Measurements from ENCODE around the gene OPCML. TPM values are rescaled to one million over a fixed set of nuclear protein-coding genes. Genes with fewer than 3 reads are reported as not detected.

The OPCML gene
- total RNA-seq, 1 experiment from 2014 or later, result not detected

GRCh38 chr11:132981131-132981956 lies 551.0 kb downstream of the OPCML start:
- Histone ChIP-seq H3K4me2 (ENCODE audit: low read length) (no peak overlapping the region), H3K79me2 (ENCODE audit: low read length) (no peaks in the 10 kb centered on the region), H3K9me3 (ENCODE audit: low read length) (peaks cover 24% of the 10 kb centered on the region; the same call in 1 of the 2 replicates), H3F3A (ENCODE audit: low read length, unreplicated experiment) (no peaks in the 10 kb centered on the region), H3K27ac (ENCODE audit: low read length) (no peak overlapping the region), H3K27me3 (ENCODE audit: low read length) (no peaks in the 10 kb centered on the region), H2AFZ (ENCODE audit: low read length) (no peak overlapping the region), H3K9me2 (replicated peaks; ENCODE audit: low read length) (no peaks in the 10 kb centered on the region), H3K4me3 (ENCODE audit: low read length) (no peak overlapping the region), H3K4me1 (ENCODE audit: insufficient read depth, low read length) (no peaks in the 10 kb centered on the region), H3K36me3 (ENCODE audit: low read depth, low read length) (no peaks in the 10 kb centered on the region), H3K9ac (ENCODE audit: low read length) (no peak overlapping the region), H4K20me1 (ENCODE audit: low read length) (no peaks in the 10 kb centered on the region)
- no TSS peak for BruUV-seq (replicated peaks)
- intact Hi-C loops (cut with micrococcal nuclease), result no loop called here
- ChIA-PET POLR2A (ENCODE audit: unreplicated experiment) (no interaction called here), CTCF (no interaction called here)
- TF ChIP-seq EZH2 (IDR thresholded peaks at IDR 0.05; ENCODE audit: low read length, unreplicated experiment) (no peak), CTCF (conservative IDR thresholded peaks at IDR 0.05; ENCODE audit: low read depth, low read length) (no peak), EZH2phosphoT487 (IDR thresholded peaks at IDR 0.05; ENCODE audit: borderline replicate concordance, low read length) (no peak)
- DNase-seq (no peak), ATAC-seq (no peak)

- H3K4me3 ChIP-seq (ENCODE audit: low read length), result no peak overlapping the region
- no peaks in the 10 kb centered on the region for H3K36me3 ChIP-seq (ENCODE audit: low read depth, low read length)
- no peak overlapping the region for H3K9ac ChIP-seq (ENCODE audit: low read length)
- no peaks in the 10 kb centered on the region for H3K27me3 ChIP-seq (ENCODE audit: low read length)
- POLR2A ChIA-PET (ENCODE audit: unreplicated experiment), result no interaction called here
- intact Hi-C loops (cut with micrococcal nuclease), result no loop called here
- ATAC-seq, result no peak
- H3K79me2 ChIP-seq (ENCODE audit: low read length), result no peaks in the 10 kb centered on the region
- no peaks in the 10 kb centered on the region for H3K4me1 ChIP-seq (ENCODE audit: insufficient read depth, low read length)
- H3K9me3 ChIP-seq (ENCODE audit: low read length), result peaks cover 20% of the 10 kb centered on the region; the same call in 1 of the 2 replicates
- DNase-seq, result no peak
- H2AFZ ChIP-seq (ENCODE audit: low read length), result no peak overlapping the region
- no peak overlapping the region for H3K27ac ChIP-seq (ENCODE audit: low read length)
- H3K9me2 ChIP-seq (replicated peaks; ENCODE audit: low read length), result no peaks in the 10 kb centered on the region
- no peaks in the 10 kb centered on the region for H4K20me1 ChIP-seq (ENCODE audit: low read length)
- H3F3A ChIP-seq (ENCODE audit: low read length, unreplicated experiment), result no peaks in the 10 kb centered on the region
- TF ChIP-seq EZH2 (IDR thresholded peaks at IDR 0.05; ENCODE audit: low read length, unreplicated experiment) (no peak), EZH2phosphoT487 (IDR thresholded peaks at IDR 0.05; ENCODE audit: borderline replicate concordance, low read length) (no peak), CTCF (conservative IDR thresholded peaks at IDR 0.05; ENCODE audit: low read depth, low read length) (no peak)
- BruUV-seq (replicated peaks), result no TSS peak
- no peak overlapping the region for H3K4me2 ChIP-seq (ENCODE audit: low read length)
- CTCF ChIA-PET, result no interaction called here
These were observed 551.6 kb downstream of the OPCML start for GRCh38 chr11:132980670-132981069.

- BruUV-seq (replicated peaks), result no TSS peak
- H3K27ac ChIP-seq (ENCODE audit: low read length), result no peak overlapping the region
- ChIA-PET CTCF (no interaction called here), POLR2A (ENCODE audit: unreplicated experiment) (no interaction called here)
- no peak for TF ChIP-seq EZH2 (IDR thresholded peaks at IDR 0.05; ENCODE audit: low read length, unreplicated experiment)
- intact Hi-C loops (cut with micrococcal nuclease), result no loop called here
- no peak for ATAC-seq
- no peak for DNase-seq
- no peaks in the 10 kb centered on the region for H3K4me1 ChIP-seq (ENCODE audit: insufficient read depth, low read length)
- peaks cover 15% of the 10 kb centered on the region; the same call in 1 of the 2 replicates for H3K9me3 ChIP-seq (ENCODE audit: low read length)
- H3K9ac ChIP-seq (ENCODE audit: low read length), result no peak overlapping the region
- no peak overlapping the region for H2AFZ ChIP-seq (ENCODE audit: low read length)
- no peak overlapping the region for H3K4me3 ChIP-seq (ENCODE audit: low read length)
- H4K20me1 ChIP-seq (ENCODE audit: low read length), result no peaks in the 10 kb centered on the region
- no peaks in the 10 kb centered on the region for H3K79me2 ChIP-seq (ENCODE audit: low read length)
- no peaks in the 10 kb centered on the region for H3F3A ChIP-seq (ENCODE audit: low read length, unreplicated experiment)
- H3K9me2 ChIP-seq (replicated peaks; ENCODE audit: low read length), result no peaks in the 10 kb centered on the region
- no peaks in the 10 kb centered on the region for H3K27me3 ChIP-seq (ENCODE audit: low read length)
- no peaks in the 10 kb centered on the region for H3K36me3 ChIP-seq (ENCODE audit: low read depth, low read length)
- H3K4me2 ChIP-seq (ENCODE audit: low read length), result no peak overlapping the region
These were observed 554.6 kb downstream of the OPCML start for GRCh38 chr11:132977746-132978145.

Data from PC-3 (cell line).